Stimulated activated CD4-positive, alpha-beta T cell treated with anti-CD3 and anti-CD28 coated beads, Interleukin-4, amount 100 ng/mL, for 4 hours (primary cell): Measurements from ENCODE around the gene RBM8A.
"Not testable (repeated sequence)": the region's sequence is repeated elsewhere in the genome, so short reads cannot be mapped to it uniquely, and the experiment has no call there.

ENCODE experiments used
- DNase-seq, 2 experiments: peaks; one replicate each; pipeline ENCODE4 v3.0.0-alpha.2; 2020

RBM8A gene

DNA sequence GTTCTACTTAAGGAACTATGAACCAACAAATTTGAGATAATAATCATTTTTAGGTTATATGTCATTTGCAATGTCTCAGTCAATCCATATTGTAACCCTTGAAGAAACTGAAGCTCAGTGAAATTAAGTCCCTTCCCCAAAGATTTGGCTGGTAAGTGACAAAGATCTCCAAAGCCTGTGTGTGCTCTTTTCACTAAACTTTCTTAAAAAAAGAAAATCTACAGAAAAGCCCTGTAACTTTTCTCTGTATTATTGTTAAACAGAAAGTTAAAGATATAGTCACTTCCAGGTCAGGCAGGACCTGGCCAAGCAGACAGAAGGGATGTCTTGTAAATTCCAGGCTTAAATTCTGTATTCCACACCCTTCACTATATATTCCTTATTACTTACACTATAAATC is 29.1 kb upstream of the RBM8A start:
- no peak for DNase-seq

- DNase-seq, result no peak
Measured at GRCh38 chr1:145955436-145955835, 28.2 kb upstream of the RBM8A start.

GRCh38 chr1:145953861-145954260 is 26.6 kb upstream of the RBM8A start:
- DNase-seq, result no peak

DNA sequence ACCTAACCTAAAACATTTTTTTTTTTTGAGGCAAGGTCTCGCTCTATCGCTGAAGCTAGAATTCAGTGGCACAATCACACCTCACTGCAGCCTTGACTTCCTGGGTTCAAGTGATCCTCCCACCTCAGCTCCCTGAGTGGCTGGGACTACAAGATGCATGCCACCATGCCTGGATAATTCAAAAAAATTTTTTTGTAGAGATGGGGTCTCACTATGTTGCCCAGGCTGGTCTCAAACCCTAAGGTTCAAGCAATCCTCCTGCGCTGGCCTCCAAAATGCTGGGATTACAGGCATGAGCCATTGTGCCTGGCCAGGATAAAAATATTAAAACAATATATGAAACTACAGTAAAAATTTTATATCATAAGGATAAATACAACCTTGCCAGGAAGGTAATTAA is 25.6 kb upstream of the RBM8A start:
- DNase-seq, result no peak

DNA sequence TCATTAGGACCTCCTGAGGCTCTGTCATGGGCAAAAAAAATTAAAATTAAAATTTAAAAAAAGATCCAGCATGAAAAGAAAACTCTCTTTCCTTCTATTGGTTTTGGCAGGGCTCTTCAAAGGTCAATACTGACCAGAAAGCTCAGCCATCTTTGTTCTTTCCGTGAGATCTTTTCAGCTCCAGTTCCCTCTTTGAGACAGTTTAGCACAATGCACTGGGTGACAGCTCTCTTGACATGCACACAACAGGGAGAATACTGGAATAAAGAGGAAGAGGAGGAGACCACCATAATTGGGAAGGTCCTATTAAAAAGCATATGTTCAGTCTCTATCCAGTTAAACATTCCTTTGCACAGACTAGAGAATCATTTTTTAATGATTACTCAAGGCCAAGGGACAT is 24.2 kb upstream of the RBM8A start:
- no peak for DNase-seq

- no peak for DNase-seq
Measured at GRCh38 chr1:145949219-145949618, 21.9 kb upstream of the RBM8A start.

- no peak for DNase-seq
Measured at GRCh38 chr1:145947551-145947950, 20.3 kb upstream of the RBM8A start.

GRCh38 chr1:145946477-145946986 is 19.2 kb upstream of the RBM8A start:
- DNase-seq, result no peak

DNA sequence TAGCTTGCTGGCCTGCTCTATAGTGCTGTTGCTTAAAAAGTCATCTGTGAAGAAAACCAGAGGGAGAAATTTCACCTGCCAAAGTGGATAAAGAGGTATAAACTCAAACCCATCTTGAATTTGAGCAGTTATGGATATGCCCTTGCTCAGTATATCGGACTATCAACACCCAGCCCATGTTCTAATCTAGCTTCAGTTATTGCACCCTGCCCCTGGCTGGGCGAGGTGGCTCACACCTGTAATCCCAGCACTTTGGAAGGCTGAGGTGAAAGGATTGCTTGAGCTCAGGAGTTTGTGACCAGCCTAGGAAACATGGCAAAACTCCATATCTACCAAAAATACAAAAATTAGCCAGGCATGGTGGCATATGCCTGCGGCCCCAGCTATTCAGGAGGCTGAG is 17.2 kb upstream of the RBM8A start:
- no peak for DNase-seq

- no peak for DNase-seq
Measured at GRCh38 chr1:145942871-145943270, 15.6 kb upstream of the RBM8A start.

- DNase-seq, result no peak
Measured at GRCh38 chr1:145942405-145942804, 15.1 kb upstream of the RBM8A start.

GRCh38 chr1:145937436-145937835 is 10.2 kb upstream of the RBM8A start:
- DNase-seq, result no peak

GRCh38 chr1:145936247-145936646 is 9.0 kb upstream of the RBM8A start:
- DNase-seq, result no peak

DNA sequence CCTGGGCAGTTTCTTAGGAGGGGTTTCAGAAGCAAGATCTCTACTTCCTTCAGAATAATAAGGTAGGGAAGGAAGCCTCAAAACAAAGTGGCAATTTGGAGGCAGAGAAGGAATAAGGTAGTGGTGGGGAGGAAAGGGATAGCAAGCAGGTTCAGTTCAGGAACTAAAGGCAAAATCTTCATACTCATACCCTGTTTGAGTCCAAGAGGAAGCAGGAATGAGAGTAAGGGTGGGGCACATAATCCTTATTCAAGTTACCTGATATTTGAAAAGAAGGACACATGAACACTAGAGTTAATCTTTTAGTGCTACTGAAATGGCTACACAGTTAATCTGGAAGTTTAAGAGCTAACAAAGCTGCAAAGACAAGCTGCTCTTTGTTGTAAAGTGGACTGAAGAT is 8.4 kb upstream of the RBM8A start:
- DNase-seq, result no peak

DNA sequence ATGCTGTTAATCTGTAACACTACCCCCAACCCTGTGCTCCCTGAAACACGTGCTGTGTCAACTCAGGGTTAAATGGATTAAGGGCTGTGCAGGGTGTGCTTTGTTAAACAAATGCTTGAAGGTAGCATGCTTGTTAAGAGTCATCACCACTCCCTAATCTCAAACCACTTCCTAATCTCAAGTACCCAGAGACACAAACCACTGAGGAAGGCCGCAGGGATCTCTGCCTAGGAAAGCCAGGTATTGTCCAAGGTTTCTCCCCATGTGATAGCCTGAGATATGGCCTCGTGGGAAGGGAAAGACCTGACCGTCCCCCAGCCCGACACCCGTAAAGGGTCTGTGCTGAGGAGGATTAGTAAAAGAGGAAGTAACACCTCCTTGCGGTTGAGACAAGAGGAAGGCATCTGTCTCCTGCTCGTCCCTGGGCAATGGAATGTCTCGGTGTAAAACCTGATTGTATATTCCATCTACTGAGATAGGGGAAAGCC is 5.3 kb upstream of the RBM8A start:
- peak in 1 of 2 experiments; percentile 16 for DNase-seq

- DNase-seq, result no peak
Measured at GRCh38 chr1:145927916-145928643, 796 bp upstream of the RBM8A start.

DNA sequence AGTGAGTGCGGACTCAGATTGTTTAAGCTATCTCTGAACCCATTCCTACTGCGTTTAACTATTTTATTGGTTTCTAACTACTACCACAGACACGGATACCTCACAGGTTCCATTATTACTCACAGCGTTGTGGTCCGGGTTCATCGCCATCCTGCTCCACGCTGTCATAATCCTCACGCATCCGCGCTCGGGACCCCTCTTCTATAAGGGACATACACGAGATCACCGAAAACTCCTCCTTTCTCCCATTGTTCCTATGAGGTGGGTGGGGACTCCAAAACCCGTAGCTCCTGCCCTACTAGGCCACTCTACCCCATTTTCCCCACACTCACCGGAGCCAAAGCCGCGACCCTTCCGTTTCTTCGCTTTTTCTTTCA is 610 bp downstream of the RBM8A start:
- peak; percentile 34 to 62 for DNase-seq

DNA sequence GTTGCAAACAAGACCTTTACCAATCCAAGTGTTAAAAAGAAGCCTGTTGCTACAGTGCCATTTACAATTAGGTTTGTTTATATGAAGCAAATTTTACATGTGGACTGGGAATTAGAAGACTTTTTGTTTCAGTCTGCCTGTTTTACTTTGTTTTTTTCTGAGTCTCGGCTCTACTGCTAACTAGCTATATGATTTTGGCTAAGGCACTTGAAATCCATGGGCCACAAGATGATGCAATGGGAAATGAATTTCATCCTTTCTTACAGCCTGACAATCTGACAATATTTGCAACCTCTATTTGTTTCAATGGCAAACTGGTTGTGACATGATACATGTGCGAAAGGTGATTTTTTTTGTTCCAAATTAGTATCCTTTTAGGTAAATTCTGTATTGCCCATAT is 5.0 kb downstream of the RBM8A start:
- no peak for DNase-seq

DNA sequence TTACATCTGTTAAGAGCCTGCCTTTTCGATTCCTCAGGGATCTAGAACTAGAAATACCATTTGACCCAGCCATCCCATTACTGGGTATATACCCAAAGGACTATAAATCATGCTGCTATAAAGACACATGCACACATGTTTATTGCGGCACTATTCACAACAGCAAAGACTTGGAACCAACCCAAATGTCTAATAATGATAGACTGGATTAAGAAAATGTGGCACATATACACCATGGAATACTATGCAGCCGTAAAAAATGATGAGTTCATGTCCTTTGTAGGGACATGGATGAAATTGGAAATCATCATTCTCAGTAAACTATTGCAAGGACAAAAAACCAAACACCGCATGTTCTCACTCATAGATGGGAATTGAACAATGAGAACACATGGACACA is 7.0 kb downstream of the RBM8A start:
- DNase-seq, result not testable (repeated sequence)

- DNase-seq, result no peak
Measured at GRCh38 chr1:145918992-145919939, 8.0 kb downstream of the RBM8A start.

- DNase-seq, result peak; percentile 87 to 89
Measured at GRCh38 chr1:145918144-145918991, 8.9 kb downstream of the RBM8A start, which contains the start of gene PEX11B. PEX11B (minus strand) TSS chr1:145918717; CDS start chr1:145918688, 29 bp downstream.

GRCh38 chr1:145917595-145917994 is 9.7 kb downstream of the RBM8A start:
- no peak for DNase-seq

- DNase-seq, result no peak
Measured at GRCh38 chr1:145916745-145917144, 10.5 kb downstream of the RBM8A start.
